ENCODE results near the gene SELENOK. TPM values are rescaled to one million over a fixed set of nuclear protein-coding genes. Genes with fewer than 3 reads are reported as not detected.
A peak's percentile ranks its signal among the peaks of the same experiment; 100 is the strongest.

The SELENOK gene
- total RNA-seq, 1 donor from 2014 or later = 39.4 TPM

DNA sequence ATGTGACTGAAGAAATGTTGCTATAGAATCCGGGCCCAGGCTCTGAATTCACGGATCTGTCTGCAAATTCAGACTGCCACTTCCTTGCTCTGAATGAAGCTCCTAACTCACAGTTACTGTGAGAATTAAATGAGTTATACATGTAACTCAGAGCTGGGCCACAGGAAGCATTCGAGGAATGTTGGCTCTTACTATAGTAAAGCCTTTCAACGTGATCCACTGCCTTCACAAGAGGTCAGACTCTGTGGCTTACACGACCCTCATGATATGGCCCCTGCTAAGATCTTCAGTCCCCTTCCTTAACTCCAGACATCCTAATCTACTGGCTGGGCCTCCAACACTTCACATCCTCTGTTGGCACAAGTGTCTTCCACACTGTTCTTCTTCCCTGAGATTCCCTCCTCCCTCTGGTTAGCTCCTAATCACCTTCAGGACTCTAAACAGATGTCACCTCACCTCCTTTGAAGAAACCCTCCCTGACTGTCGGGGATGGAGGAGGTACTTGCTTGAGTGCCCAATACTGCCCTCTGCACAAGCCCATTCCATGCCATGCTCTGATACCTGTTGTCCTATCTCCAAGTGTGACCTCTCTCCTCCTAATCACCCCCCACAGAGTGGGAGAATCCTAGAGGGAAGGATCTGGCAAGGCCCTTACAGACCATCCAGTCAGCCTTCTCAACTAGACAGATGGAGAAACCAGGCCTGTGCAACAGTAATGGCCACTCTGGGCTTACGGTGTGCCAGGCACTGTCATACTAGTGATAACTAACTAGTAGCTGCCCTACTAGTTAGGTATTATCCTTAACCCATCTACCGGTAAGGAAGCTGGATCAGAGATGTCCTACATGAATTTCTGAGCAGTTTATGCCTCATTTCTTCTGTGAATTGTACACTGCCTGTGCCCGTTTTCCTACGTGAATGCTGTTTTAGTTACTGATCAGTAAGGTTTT, 11.0 kb downstream of the SELENOK start:
- no peaks in the 10 kb centered on the region for H3K36me3 Mint-ChIP-seq (ENCODE audit: unreplicated experiment)
- H3K4me3 Mint-ChIP-seq (ENCODE audit: unreplicated experiment) = peak overlapping the region; percentile 98
- TF ChIP-seq CTCF (IDR thresholded peaks at IDR 0.05; ENCODE audit: partially characterized antibody, unreplicated experiment) = no peak
- peaks cover 10% of the 10 kb centered on the region for H3K4me1 Mint-ChIP-seq (ENCODE audit: low read depth, unreplicated experiment)
- peaks cover 8% of the 10 kb centered on the region for H3K9me3 Mint-ChIP-seq (ENCODE audit: unreplicated experiment)
- H3K27me3 Mint-ChIP-seq (ENCODE audit: unreplicated experiment) = peaks cover 7% of the 10 kb centered on the region
- peak overlapping the region; percentile 94 for H3K27ac Mint-ChIP-seq (ENCODE audit: unreplicated experiment)
- DNase-seq = no peak

- Mint-ChIP-seq H3K9me3 (ENCODE audit: unreplicated experiment) (no peaks in the 10 kb centered on the region), H3K27ac (ENCODE audit: unreplicated experiment) (no peak overlapping the region), H3K4me1 (ENCODE audit: low read depth, unreplicated experiment) (no peaks in the 10 kb centered on the region), H3K4me3 (ENCODE audit: unreplicated experiment) (no peak overlapping the region), H3K27me3 (ENCODE audit: unreplicated experiment) (no peaks in the 10 kb centered on the region), H3K36me3 (ENCODE audit: unreplicated experiment) (no peaks in the 10 kb centered on the region)
- TF ChIP-seq CTCF (IDR thresholded peaks at IDR 0.05; ENCODE audit: partially characterized antibody, unreplicated experiment) = no peak
- DNase-seq = no peak
Measured at GRCh38 chr3:53865732-53866499, 25.7 kb downstream of the SELENOK start.

GRCh38 chr3:53863145-53863544, 28.5 kb downstream of the SELENOK start:
- Mint-ChIP-seq H3K36me3 (ENCODE audit: unreplicated experiment) (no peaks in the 10 kb centered on the region), H3K27me3 (ENCODE audit: unreplicated experiment) (no peaks in the 10 kb centered on the region), H3K4me1 (ENCODE audit: low read depth, unreplicated experiment) (no peaks in the 10 kb centered on the region), H3K27ac (ENCODE audit: unreplicated experiment) (no peak overlapping the region), H3K9me3 (ENCODE audit: unreplicated experiment) (no peaks in the 10 kb centered on the region), H3K4me3 (ENCODE audit: unreplicated experiment) (no peak overlapping the region)
- no peak for DNase-seq
- TF ChIP-seq CTCF (IDR thresholded peaks at IDR 0.05; ENCODE audit: partially characterized antibody, unreplicated experiment) = no peak

- H3K9me3 Mint-ChIP-seq (ENCODE audit: unreplicated experiment) = no peaks in the 10 kb centered on the region
- no peaks in the 10 kb centered on the region for H3K36me3 Mint-ChIP-seq (ENCODE audit: unreplicated experiment)
- H3K4me3 Mint-ChIP-seq (ENCODE audit: unreplicated experiment) = no peak overlapping the region
- no peak overlapping the region for H3K27ac Mint-ChIP-seq (ENCODE audit: unreplicated experiment)
- no peaks in the 10 kb centered on the region for H3K27me3 Mint-ChIP-seq (ENCODE audit: unreplicated experiment)
- DNase-seq = no peak
- H3K4me1 Mint-ChIP-seq (ENCODE audit: low read depth, unreplicated experiment) = no peaks in the 10 kb centered on the region
- TF ChIP-seq CTCF (IDR thresholded peaks at IDR 0.05; ENCODE audit: partially characterized antibody, unreplicated experiment) = no peak
Measured at GRCh38 chr3:53862241-53862640, 29.4 kb downstream of the SELENOK start.

Measured in glutamatergic neuron (in vitro differentiated cells).